SK-N-SH treated with all-trans-retinoic acid at 6 μM for 48 hours (cell line): Measurements from ENCODE around the gene XIRP2.

Experiments used
- ATAC-seq: fragments of 200-7000 bp; cut with Tn5 transposase; 3 replicates; pipeline ENCODE4 v1.9.1; 2020; ENCODE audit warnings: mild to moderate bottlenecking, moderate library complexity
- BACH2 ChIP-seq: fragments of 250-450 bp; sonication (Bioruptor Pico); IDR thresholded peaks from 2 replicates; pipeline ENCODE4 v1.9.0; 2021; ENCODE audit warnings: mild to moderate bottlenecking, borderline replicate concordance
- CSDC2 ChIP-seq: fragments of 250-450 bp; sonication (Bioruptor Pico); IDR thresholded peaks from 2 replicates; pipeline ENCODE4 v1.5.0; 2020; ENCODE audit warnings: mild to moderate bottlenecking, moderate library complexity
- ESRRG ChIP-seq: fragments of 250-450 bp; sonication (Bioruptor Pico); IDR thresholded peaks from 2 replicates; pipeline ENCODE4 v1.6.1; 2021; ENCODE audit warnings: mild to moderate bottlenecking
- GLIS3 ChIP-seq: fragments of 250-450 bp; sonication (Bioruptor Pico); IDR thresholded peaks from 2 replicates; pipeline ENCODE4 v1.5.0; 2020; ENCODE audit warnings: mild to moderate bottlenecking, moderate library complexity
- ISL1 ChIP-seq: fragments of 250-450 bp; sonication (Bioruptor Pico); IDR thresholded peaks from 2 replicates; pipeline ENCODE4 v2.1.2; 2022; ENCODE audit warnings: mild to moderate bottlenecking, moderate library complexity
- OSR1 ChIP-seq: fragments of 250-450 bp; sonication (Bioruptor Pico); IDR thresholded peaks from 2 replicates; pipeline ENCODE4 v1.8.0; 2022; ENCODE audit warnings: moderate library complexity, mild to moderate bottlenecking, inconsistent platforms
- PPARA ChIP-seq: fragments of 250-450 bp; sonication (Bioruptor Pico); IDR thresholded peaks from 2 replicates; pipeline ENCODE4 v1.5.0; 2020; ENCODE audit warnings: mild to moderate bottlenecking, borderline replicate concordance
- RARB ChIP-seq: fragments of 250-450 bp; sonication (Bioruptor Pico); IDR thresholded peaks from 2 replicates; pipeline ENCODE4 v1.8.0; 2021; ENCODE audit warnings: mild to moderate bottlenecking, moderate library complexity
- SNAI2 ChIP-seq: fragments of 250-450 bp; sonication (Bioruptor Pico); IDR thresholded peaks from 2 replicates; pipeline ENCODE4 v1.5.0; 2020; ENCODE audit warnings: mild to moderate bottlenecking, moderate library complexity
- TCF4 ChIP-seq: fragments of 250-450 bp; sonication (Bioruptor Pico); IDR thresholded peaks from 2 replicates; pipeline ENCODE4 v1.8.0; 2021; ENCODE audit warnings: mild to moderate bottlenecking, moderate library complexity, borderline replicate concordance
- TOX ChIP-seq: fragments of 250-450 bp; sonication (Bioruptor Pico); IDR thresholded peaks from 2 replicates; pipeline ENCODE4 v1.8.0; 2021; ENCODE audit warnings: mild to moderate bottlenecking, moderate library complexity, borderline replicate concordance
- ZC3H10 ChIP-seq: fragments of 250-450 bp; sonication (Bioruptor Pico); IDR thresholded peaks from 2 replicates; pipeline ENCODE4 v1.5.1; 2021; ENCODE audit warnings: mild to moderate bottlenecking, moderate library complexity
- ZFP3 ChIP-seq: fragments of 250-450 bp; sonication (Bioruptor Pico); IDR thresholded peaks from 2 replicates; pipeline ENCODE4 v1.5.0; 2020; ENCODE audit warnings: mild to moderate bottlenecking, moderate library complexity
- ZFP30 ChIP-seq: fragments of 450-650 bp; formaldehyde crosslinking; IDR thresholded peaks from 2 replicates; pipeline ENCODE4 v1.5.0; 2022; ENCODE audit warnings: mild to moderate bottlenecking, moderate library complexity
- ZNF565 ChIP-seq: fragments of 450-650 bp; formaldehyde crosslinking; conservative IDR thresholded peaks from 2 replicates; pipeline ENCODE4 v1.5.0; 2020; ENCODE audit warnings: low read depth, mild to moderate bottlenecking, moderate library complexity
- ZNF70 ChIP-seq: fragments of 450-650 bp; formaldehyde crosslinking; IDR thresholded peaks from 2 replicates; pipeline ENCODE4 v1.5.0; 2020; ENCODE audit warnings: mild to moderate bottlenecking, moderate library complexity
- ZNF8 ChIP-seq: fragments of 450-650 bp; formaldehyde crosslinking; IDR thresholded peaks from 2 replicates; pipeline ENCODE4 v1.5.0; 2020; ENCODE audit warnings: mild to moderate bottlenecking, moderate library complexity
- TF ChIP-seq, protein P1 (sequence below): fragments of 250-450 bp; sonication (Bioruptor Pico); IDR thresholded peaks from 2 replicates; pipeline ENCODE4 v1.5.0; 2020; ENCODE audit warnings: mild to moderate bottlenecking, moderate library complexity
- TF ChIP-seq, protein P2 (sequence below): fragments of 250-450 bp; sonication (Bioruptor Pico); IDR thresholded peaks from 2 replicates; pipeline ENCODE4 v1.8.0; 2021; ENCODE audit warnings: low read depth, mild to moderate bottlenecking, moderate library complexity, borderline replicate concordance
- TF ChIP-seq, protein P3 (sequence below): fragments of 250-450 bp; sonication (Bioruptor Pico); IDR thresholded peaks from 2 replicates; pipeline ENCODE4 v1.5.1; 2020; ENCODE audit warnings: low read depth, mild to moderate bottlenecking, moderate library complexity
- TF ChIP-seq, protein P4 (sequence below): fragments of 250-450 bp; sonication (Bioruptor Pico); IDR thresholded peaks from 2 replicates; pipeline ENCODE4 v1.8.0; 2020; ENCODE audit warnings: mild to moderate bottlenecking, moderate library complexity, borderline replicate concordance
- TF ChIP-seq, protein P5 (sequence below): fragments of 250-450 bp; sonication (Bioruptor Pico); IDR thresholded peaks from 2 replicates; pipeline ENCODE4 v1.5.1; 2021; ENCODE audit warnings: mild to moderate bottlenecking, moderate library complexity

XIRP2 gene

DNA sequence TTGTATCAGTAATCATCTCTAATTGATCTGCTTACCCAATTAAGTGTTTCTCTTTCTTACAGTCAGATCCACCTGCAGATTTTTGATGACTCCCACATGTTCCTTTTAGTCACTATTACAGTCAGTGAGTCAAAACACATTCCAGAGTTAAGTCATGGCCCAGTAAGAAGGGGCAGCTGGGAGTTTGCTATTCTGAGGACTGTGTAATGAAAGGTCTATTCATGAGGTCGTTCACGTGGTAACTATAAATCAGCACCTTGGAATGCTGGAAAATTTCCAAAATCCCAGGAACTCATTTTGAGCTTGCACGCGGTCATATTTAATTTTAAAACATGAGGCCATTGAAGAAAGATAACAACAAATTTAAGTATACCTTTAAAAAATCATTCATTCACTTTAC, 252.5 kb downstream of the XIRP2 start (continued):
- TF ChIP-seq ZFP3 (CRISPR knock-in tag) (peak; percentile 52; the same call in 1 of the 2 replicates), ISL1 (CRISPR knock-in tag) (peak; percentile 96), SNAI2 (CRISPR knock-in tag) (peak; percentile 91; the same call in 1 of the 2 replicates), OSR1 (CRISPR knock-in tag) (no peak)
- TF ChIP-seq, protein P1, sequence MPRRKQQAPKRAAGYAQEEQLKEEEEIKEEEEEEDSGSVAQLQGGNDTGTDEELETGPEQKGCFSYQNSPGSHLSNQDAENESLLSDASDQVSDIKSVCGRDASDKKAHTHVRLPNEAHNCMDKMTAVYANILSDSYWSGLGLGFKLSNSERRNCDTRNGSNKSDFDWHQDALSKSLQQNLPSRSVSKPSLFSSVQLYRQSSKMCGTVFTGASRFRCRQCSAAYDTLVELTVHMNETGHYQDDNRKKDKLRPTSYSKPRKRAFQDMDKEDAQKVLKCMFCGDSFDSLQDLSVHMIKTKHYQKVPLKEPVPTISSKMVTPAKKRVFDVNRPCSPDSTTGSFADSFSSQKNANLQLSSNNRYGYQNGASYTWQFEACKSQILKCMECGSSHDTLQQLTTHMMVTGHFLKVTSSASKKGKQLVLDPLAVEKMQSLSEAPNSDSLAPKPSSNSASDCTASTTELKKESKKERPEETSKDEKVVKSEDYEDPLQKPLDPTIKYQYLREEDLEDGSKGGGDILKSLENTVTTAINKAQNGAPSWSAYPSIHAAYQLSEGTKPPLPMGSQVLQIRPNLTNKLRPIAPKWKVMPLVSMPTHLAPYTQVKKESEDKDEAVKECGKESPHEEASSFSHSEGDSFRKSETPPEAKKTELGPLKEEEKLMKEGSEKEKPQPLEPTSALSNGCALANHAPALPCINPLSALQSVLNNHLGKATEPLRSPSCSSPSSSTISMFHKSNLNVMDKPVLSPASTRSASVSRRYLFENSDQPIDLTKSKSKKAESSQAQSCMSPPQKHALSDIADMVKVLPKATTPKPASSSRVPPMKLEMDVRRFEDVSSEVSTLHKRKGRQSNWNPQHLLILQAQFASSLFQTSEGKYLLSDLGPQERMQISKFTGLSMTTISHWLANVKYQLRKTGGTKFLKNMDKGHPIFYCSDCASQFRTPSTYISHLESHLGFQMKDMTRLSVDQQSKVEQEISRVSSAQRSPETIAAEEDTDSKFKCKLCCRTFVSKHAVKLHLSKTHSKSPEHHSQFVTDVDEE: no peak
- TF ChIP-seq, all 23 proteins: peak for 9

DNA sequence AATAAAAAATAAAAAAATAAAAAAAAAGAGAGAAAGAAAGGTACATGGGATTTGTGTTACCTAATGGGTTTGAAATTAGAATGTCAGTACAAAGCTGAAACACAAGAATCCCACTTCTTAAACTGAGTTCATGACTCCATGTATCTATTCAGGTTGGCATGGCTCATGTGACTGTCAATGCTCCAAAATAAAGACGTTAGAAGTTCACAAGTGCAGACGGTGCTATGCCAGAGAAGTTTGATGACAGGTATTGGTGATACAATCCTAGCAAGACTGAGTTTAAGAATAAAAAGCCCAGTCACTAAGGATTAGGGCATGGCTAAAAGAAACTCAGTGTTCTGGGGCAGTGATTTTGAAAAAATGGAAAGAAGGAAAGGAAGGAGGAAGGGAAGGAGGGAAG, 254.3 kb downstream of the XIRP2 start:
- no peak for TF ChIP-seq OSR1 (CRISPR knock-in tag)
- TF ChIP-seq, protein P2, sequence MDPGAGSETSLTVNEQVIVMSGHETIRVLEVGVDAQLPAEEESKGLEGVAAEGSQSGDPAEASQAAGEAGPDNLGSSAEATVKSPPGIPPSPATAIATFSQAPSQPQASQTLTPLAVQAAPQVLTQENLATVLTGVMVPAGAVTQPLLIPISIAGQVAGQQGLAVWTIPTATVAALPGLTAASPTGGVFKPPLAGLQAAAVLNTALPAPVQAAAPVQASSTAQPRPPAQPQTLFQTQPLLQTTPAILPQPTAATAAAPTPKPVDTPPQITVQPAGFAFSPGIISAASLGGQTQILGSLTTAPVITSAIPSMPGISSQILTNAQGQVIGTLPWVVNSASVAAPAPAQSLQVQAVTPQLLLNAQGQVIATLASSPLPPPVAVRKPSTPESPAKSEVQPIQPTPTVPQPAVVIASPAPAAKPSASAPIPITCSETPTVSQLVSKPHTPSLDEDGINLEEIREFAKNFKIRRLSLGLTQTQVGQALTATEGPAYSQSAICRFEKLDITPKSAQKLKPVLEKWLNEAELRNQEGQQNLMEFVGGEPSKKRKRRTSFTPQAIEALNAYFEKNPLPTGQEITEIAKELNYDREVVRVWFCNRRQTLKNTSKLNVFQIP (CRISPR knock-in tag): no peak
- TF ChIP-seq TOX: no peak
- no peak for TF ChIP-seq ZFP3 (CRISPR knock-in tag)
- no peak for TF ChIP-seq CSDC2 (CRISPR knock-in tag)
- TF ChIP-seq ZNF8: no peak
- no peak for TF ChIP-seq ZC3H10
- TF ChIP-seq PPARA (CRISPR knock-in tag): no peak
- no peak for TF ChIP-seq ZNF70
- no peak for TF ChIP-seq SNAI2 (CRISPR knock-in tag)
- TF ChIP-seq, protein P3, sequence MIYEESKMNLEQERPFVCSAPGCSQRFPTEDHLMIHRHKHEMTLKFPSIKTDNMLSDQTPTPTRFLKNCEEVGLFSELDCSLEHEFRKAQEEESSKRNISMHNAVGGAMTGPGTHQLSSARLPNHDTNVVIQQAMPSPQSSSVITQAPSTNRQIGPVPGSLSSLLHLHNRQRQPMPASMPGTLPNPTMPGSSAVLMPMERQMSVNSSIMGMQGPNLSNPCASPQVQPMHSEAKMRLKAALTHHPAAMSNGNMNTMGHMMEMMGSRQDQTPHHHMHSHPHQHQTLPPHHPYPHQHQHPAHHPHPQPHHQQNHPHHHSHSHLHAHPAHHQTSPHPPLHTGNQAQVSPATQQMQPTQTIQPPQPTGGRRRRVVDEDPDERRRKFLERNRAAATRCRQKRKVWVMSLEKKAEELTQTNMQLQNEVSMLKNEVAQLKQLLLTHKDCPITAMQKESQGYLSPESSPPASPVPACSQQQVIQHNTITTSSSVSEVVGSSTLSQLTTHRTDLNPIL (CRISPR knock-in tag): no peak
- TF ChIP-seq ESRRG (CRISPR knock-in tag): no peak
- no peak for ATAC-seq

DNA sequence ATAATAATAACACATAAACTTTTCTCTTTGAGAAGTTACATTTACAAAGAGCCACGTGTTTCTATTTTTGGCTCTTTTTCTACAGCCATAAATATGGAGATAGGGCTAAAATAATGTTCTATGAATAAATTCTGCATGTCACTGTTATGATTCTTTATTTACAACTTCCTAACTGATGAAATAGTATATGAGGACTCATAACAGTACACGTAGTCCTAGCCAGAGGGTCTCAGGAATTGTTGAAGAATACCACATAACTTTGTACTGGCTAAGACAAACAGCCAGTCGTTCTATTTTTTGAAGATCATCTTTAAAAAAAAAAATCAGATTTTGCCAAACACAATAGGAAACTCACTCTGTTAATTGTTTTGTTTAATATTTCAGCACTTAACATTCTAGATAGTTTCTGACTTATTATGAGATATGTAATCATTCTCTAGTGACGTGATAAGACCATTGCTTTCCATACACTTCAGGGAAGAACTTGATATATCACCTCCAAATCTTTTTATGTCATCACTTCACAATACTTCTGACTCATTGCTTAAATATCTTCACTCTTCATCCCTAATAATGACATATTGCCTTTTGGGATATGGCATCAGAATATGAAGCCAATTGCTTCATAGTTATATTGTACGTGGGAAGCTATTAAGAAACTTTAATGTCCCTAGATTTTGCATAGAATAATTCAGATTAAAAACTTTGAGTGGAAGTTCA, 256.1 kb downstream of the XIRP2 start:
- ATAC-seq: no peak
- no peak for TF ChIP-seq ZC3H10
- TF ChIP-seq, protein P3 (CRISPR knock-in tag): peak; percentile 88
- TF ChIP-seq GLIS3 (CRISPR knock-in tag): no peak
- TF ChIP-seq PPARA (CRISPR knock-in tag): no peak
- no peak for TF ChIP-seq OSR1 (CRISPR knock-in tag)
- no peak for TF ChIP-seq ZFP30 (CRISPR knock-in tag)
- TF ChIP-seq ZFP3 (CRISPR knock-in tag): no peak
- TF ChIP-seq TCF4 (CRISPR knock-in tag): no peak
- no peak for TF ChIP-seq ZNF8
- TF ChIP-seq, protein P4, sequence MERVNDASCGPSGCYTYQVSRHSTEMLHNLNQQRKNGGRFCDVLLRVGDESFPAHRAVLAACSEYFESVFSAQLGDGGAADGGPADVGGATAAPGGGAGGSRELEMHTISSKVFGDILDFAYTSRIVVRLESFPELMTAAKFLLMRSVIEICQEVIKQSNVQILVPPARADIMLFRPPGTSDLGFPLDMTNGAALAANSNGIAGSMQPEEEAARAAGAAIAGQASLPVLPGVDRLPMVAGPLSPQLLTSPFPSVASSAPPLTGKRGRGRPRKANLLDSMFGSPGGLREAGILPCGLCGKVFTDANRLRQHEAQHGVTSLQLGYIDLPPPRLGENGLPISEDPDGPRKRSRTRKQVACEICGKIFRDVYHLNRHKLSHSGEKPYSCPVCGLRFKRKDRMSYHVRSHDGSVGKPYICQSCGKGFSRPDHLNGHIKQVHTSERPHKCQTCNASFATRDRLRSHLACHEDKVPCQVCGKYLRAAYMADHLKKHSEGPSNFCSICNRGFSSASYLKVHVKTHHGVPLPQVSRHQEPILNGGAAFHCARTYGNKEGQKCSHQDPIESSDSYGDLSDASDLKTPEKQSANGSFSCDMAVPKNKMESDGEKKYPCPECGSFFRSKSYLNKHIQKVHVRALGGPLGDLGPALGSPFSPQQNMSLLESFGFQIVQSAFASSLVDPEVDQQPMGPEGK (CRISPR knock-in tag): peak; percentile 62; the same call in 1 of the 2 replicates
- TF ChIP-seq ZNF70: no peak
- no peak for TF ChIP-seq ZNF565 (CRISPR knock-in tag)
- no peak for TF ChIP-seq RARB
- no peak for TF ChIP-seq BACH2
- TF ChIP-seq, protein P2 (CRISPR knock-in tag): no peak
- TF ChIP-seq, protein P5, sequence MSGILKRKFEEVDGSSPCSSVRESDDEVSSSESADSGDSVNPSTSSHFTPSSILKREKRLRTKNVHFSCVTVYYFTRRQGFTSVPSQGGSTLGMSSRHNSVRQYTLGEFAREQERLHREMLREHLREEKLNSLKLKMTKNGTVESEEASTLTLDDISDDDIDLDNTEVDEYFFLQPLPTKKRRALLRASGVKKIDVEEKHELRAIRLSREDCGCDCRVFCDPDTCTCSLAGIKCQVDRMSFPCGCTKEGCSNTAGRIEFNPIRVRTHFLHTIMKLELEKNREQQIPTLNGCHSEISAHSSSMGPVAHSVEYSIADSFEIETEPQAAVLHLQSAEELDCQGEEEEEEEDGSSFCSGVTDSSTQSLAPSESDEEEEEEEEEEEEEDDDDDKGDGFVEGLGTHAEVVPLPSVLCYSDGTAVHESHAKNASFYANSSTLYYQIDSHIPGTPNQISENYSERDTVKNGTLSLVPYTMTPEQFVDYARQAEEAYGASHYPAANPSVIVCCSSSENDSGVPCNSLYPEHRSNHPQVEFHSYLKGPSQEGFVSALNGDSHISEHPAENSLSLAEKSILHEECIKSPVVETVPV (CRISPR knock-in tag): 0 out of 2 replicates have a peak, but pooled peaks have one; percentile 34
